Activated B cell treated with CpG ODN at 0.5 μM for 24 hours (primary cell): ENCODE measurements around the gene ZNF837. TPM values are rescaled to one million over a fixed set of nuclear protein-coding genes. Genes with fewer than 3 reads are reported as not detected.

Experiments used
- ATAC-seq: fragments of 200-7000 bp; cut with Tn5 transposase; one replicate; pipeline ENCODE4 v1.10.0; 2021; ENCODE audit warnings: low read depth, mild to moderate bottlenecking, moderate library complexity
- CTCF ChIA-PET: fragments of 350-600 bp; sonication (Branson Sonifier 250); formaldehyde crosslinking; loops from one replicate; lab custom pipeline; 2021; ENCODE audit warnings: antibody characterized with exemption; lab: Charles Lee
- POLR2A ChIA-PET: fragments of 350-600 bp; sonication (Branson Sonifier 250); formaldehyde crosslinking; loops from one replicate; lab custom pipeline; 2021; ENCODE audit warnings: antibody characterized with exemption; lab: Charles Lee
- DNase-seq: peaks from one replicate; pipeline ENCODE4 v3.0.0; 2022
- H3K27ac Mint-ChIP-seq: one replicate; pipeline ENCODE4 v1.8.0; 2020; ENCODE audit warnings: mixed read lengths
- H3K27me3 Mint-ChIP-seq: one replicate; pipeline ENCODE4 v1.8.0; 2021; ENCODE audit warnings: mixed read lengths
- H3K36me3 Mint-ChIP-seq: one replicate; pipeline ENCODE4 v1.8.0; 2021; ENCODE audit warnings: low read depth, mixed read lengths
- H3K4me1 Mint-ChIP-seq: one replicate; pipeline ENCODE4 v1.8.0; 2021; ENCODE audit warnings: mixed read lengths
- H3K4me3 Mint-ChIP-seq: one replicate; pipeline ENCODE4 v1.8.0; 2020; ENCODE audit warnings: mild to moderate bottlenecking, mixed read lengths
- H3K9me3 Mint-ChIP-seq: one replicate; pipeline ENCODE4 v1.8.0; 2020; ENCODE audit warnings: mixed read lengths
- intact Hi-C: fragments of 100-400 bp; cut with micrococcal nuclease; formaldehyde crosslinking; loops from one replicate; pipeline ENCODE4 v1.15.1; 2024
- total RNA-seq: library from RNA; stranded (reverse); gene quantifications from 2 replicates; pipeline ENCODE4 v1.2.3, GENCODE V29; 2022
- TF ChIP-seq, protein P1 (sequence below): fragments of 200-600 bp; IDR thresholded peaks from one replicate; pipeline ENCODE4 v1.8.0; 2022; ENCODE audit warnings: antibody characterized with exemption, mild to moderate bottlenecking

The ZNF837 gene
- total RNA-seq, 1 donor from 2014 or later: 3.1 TPM

DNA sequence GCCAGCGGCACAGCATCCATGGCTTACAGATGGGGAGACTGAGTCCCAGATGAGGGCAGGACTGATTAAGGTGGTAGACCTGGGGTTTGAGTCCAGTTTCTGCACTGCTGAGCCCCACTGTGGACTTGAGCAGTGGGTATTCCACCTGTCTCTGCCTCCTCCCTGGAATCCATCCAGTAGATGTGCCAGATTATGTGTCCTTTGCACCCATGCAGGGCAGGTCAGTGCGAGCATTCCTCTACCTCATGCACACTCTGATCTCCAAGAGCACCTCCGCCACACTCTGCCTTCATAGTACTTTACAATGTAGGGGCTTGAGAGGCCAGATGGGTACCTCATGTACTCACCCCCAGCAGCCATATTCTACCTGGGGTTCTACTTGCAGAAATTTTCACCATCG is 44.0 kb downstream of the ZNF837 start:
- ATAC-seq: no peak
- ChIA-PET POLR2A (no interaction called here), CTCF (no interaction called here)
- H3K36me3 Mint-ChIP-seq: peaks cover 55% of the 10 kb centered on the region
- no peaks in the 10 kb centered on the region for H3K4me1 Mint-ChIP-seq
- no peaks in the 10 kb centered on the region for H3K9me3 Mint-ChIP-seq
- no peak overlapping the region for H3K4me3 Mint-ChIP-seq
- H3K27me3 Mint-ChIP-seq: no peaks in the 10 kb centered on the region
- TF ChIP-seq, protein P1, sequence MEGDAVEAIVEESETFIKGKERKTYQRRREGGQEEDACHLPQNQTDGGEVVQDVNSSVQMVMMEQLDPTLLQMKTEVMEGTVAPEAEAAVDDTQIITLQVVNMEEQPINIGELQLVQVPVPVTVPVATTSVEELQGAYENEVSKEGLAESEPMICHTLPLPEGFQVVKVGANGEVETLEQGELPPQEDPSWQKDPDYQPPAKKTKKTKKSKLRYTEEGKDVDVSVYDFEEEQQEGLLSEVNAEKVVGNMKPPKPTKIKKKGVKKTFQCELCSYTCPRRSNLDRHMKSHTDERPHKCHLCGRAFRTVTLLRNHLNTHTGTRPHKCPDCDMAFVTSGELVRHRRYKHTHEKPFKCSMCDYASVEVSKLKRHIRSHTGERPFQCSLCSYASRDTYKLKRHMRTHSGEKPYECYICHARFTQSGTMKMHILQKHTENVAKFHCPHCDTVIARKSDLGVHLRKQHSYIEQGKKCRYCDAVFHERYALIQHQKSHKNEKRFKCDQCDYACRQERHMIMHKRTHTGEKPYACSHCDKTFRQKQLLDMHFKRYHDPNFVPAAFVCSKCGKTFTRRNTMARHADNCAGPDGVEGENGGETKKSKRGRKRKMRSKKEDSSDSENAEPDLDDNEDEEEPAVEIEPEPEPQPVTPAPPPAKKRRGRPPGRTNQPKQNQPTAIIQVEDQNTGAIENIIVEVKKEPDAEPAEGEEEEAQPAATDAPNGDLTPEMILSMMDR: no peak
- H3K27ac Mint-ChIP-seq: no peak overlapping the region
- DNase-seq: no peak
- intact Hi-C loops: no loop called here

DNA sequence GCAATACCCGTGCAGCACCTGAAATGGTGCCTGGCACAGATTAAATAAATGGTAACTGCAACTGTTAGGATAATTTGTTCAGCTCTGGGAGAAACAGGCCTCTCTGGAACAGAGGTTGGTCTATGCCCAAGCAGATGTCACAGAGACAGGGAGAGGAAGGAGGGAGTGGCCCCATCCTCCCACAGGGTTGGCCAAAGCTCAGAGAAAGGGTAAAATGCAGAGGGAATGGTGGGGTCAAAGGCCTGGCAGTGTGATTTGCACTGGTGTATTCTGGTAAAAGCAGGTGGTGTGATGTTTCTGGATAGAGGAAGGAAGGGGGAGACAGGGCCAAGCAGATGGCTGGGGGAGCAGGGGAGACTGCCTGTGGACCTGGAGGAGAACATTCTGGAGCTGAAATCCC is 44.6 kb downstream of the ZNF837 start:
- POLR2A ChIA-PET: no interaction called here
- CTCF ChIA-PET: no interaction called here
- no peak overlapping the region for H3K27ac Mint-ChIP-seq
- H3K27me3 Mint-ChIP-seq: no peaks in the 10 kb centered on the region
- no peak for DNase-seq
- H3K4me1 Mint-ChIP-seq: no peaks in the 10 kb centered on the region
- H3K36me3 Mint-ChIP-seq: peaks cover 54% of the 10 kb centered on the region
- intact Hi-C loops: no loop called here
- ATAC-seq: no peak
- H3K9me3 Mint-ChIP-seq: no peaks in the 10 kb centered on the region
- TF ChIP-seq, protein P1: no peak
- no peak overlapping the region for H3K4me3 Mint-ChIP-seq

DNA sequence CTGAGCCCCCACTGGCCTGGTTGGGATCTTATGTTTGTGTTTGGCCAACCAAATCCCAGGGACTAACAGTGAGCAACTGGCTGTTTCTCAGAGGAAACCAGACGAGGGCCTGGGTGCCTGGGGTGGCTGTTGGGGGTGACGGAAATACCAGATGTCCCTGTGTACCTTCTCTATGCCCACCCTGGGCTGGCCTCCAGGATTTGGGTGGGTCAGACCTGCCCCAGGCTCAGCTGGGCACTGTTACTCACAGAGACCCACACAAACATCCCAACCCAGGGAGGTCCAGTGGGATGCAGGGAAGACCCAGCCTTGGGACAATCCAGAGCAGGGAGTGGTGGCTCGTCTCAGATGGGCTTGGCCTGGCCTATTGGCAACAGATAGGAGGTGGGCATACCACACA is 45.2 kb downstream of the ZNF837 start:
- H3K36me3 Mint-ChIP-seq: peaks cover 48% of the 10 kb centered on the region
- ChIA-PET CTCF (no interaction called here), POLR2A (no interaction called here)
- no peak overlapping the region for H3K27ac Mint-ChIP-seq
- TF ChIP-seq, protein P1: no peak
- ATAC-seq (no peak), DNase-seq (no peak)
- H3K4me1 Mint-ChIP-seq: no peaks in the 10 kb centered on the region
- no peaks in the 10 kb centered on the region for H3K27me3 Mint-ChIP-seq
- H3K9me3 Mint-ChIP-seq: no peaks in the 10 kb centered on the region
- no peak overlapping the region for H3K4me3 Mint-ChIP-seq
- intact Hi-C loops: no loop called here

DNA sequence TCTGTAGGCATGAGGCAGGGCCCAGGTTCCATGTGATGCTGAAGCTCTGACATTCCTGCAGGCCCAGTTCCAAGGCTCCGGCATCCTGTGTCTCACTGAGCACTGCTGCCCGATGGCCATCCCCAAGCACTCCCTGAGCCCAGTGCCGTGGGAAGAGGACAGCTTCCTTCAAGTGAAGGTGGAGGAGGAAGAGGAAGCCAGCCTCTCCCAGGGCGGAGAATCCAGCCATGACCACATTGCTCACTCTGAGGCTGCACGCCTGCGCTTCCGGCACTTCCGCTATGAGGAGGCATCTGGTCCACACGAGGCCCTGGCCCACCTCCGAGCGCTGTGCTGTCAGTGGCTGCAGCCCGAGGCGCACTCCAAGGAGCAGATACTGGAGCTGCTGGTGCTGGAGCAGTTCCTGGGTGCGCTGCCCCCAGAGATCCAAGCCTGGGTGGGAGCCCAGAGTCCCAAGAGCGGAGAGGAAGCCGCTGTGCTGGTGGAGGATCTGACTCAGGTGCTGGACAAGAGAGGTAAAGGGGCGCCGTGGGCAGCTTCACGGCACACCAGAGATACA is 46.1 kb downstream of the ZNF837 start:
- Mint-ChIP-seq H3K4me1 (no peaks in the 10 kb centered on the region), H3K27ac (no peak overlapping the region), H3K9me3 (no peaks in the 10 kb centered on the region), H3K4me3 (no peak overlapping the region), H3K27me3 (no peaks in the 10 kb centered on the region), H3K36me3 (peaks cover 43% of the 10 kb centered on the region)
- intact Hi-C loops: no loop called here
- ChIA-PET POLR2A (no interaction called here), CTCF (no interaction called here)
- TF ChIP-seq, protein P1: no peak
- DNase-seq (no peak), ATAC-seq (no peak)

DNA sequence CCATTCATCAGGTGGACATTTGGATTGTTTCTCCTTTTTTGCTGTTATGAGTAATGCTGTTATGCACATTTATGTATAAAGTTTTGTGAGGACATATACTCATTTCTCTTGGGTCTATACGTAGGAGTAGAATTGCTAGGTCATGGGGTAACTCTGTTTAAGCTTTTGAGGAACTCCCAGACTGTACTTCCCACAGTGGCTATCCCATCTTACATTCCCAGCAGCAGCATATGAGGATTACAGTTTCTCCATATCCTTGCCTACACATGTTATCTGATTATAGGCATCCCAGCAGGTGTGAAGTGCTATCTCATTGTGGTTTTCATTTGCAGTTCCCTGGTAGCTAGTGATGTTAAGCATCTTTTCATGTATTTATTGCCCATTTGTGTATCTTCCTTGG is 48.1 kb downstream of the ZNF837 start:
- Mint-ChIP-seq H3K27ac (no peak overlapping the region), H3K4me3 (no peak overlapping the region), H3K27me3 (no peaks in the 10 kb centered on the region), H3K36me3 (peaks cover 24% of the 10 kb centered on the region), H3K4me1 (peaks cover 2% of the 10 kb centered on the region), H3K9me3 (no peaks in the 10 kb centered on the region)
- no peak for DNase-seq
- POLR2A ChIA-PET: no interaction called here
- TF ChIP-seq, protein P1: no peak
- CTCF ChIA-PET: no interaction called here
- intact Hi-C loops: no loop called here
- no peak for ATAC-seq
